ENCODE measurements around the gene AGL.
"Not testable (repeated sequence)": the region's sequence is repeated elsewhere in the genome, so short reads cannot be mapped to it uniquely, and the experiment has no call there.

Gene AGL

GRCh38 chr1:99836171-99837103 is 13.7 kb upstream of the AGL start:
- H3K36me3 Mint-ChIP-seq, H3K4me3 Mint-ChIP-seq, H3K27ac Mint-ChIP-seq, H3K9me3 Mint-ChIP-seq, H3K27me3 Mint-ChIP-seq, H3K4me1 Mint-ChIP-seq: not testable (repeated sequence)

GRCh38 chr1:99840353-99840752 is 9.8 kb upstream of the AGL start:
- H3K27ac Mint-ChIP-seq, H3K36me3 Mint-ChIP-seq, H3K27me3 Mint-ChIP-seq, H3K4me3 Mint-ChIP-seq, H3K9me3 Mint-ChIP-seq, H3K4me1 Mint-ChIP-seq: not testable (repeated sequence)

- Mint-ChIP-seq H3K9me3 (peaks cover 4% of the 10 kb centered on the region), H3K36me3 (peaks cover 2% of the 10 kb centered on the region), H3K27me3 (no peaks in the 10 kb centered on the region), H3K4me1 (peaks cover 4% of the 10 kb centered on the region), H3K27ac (no peak overlapping the region), H3K4me3 (no peak overlapping the region)
These were observed 6.4 kb upstream of the AGL start for GRCh38 chr1:99843760-99844159.

- not testable (repeated sequence) for H3K36me3 Mint-ChIP-seq, H3K27ac Mint-ChIP-seq, H3K4me3 Mint-ChIP-seq, H3K9me3 Mint-ChIP-seq, H3K27me3 Mint-ChIP-seq
- H3K4me1 Mint-ChIP-seq = peaks cover 10% of the 10 kb centered on the region
These were observed 5.0 kb upstream of the AGL start for GRCh38 chr1:99845201-99845600.

GRCh38 chr1:99849413-99849743 is 783 bp upstream of the AGL start:
- H3K9me3 Mint-ChIP-seq = no peaks in the 10 kb centered on the region
- H3K36me3 Mint-ChIP-seq = peaks cover 6% of the 10 kb centered on the region
- H3K4me1 Mint-ChIP-seq = peaks cover 39% of the 10 kb centered on the region
- peak overlapping the region; percentile 95 for H3K4me3 Mint-ChIP-seq
- peak overlapping the region; percentile 95 for H3K27ac Mint-ChIP-seq
- H3K27me3 Mint-ChIP-seq = no peaks in the 10 kb centered on the region

- peak overlapping the region; percentile 95 for H3K4me3 Mint-ChIP-seq
- no peaks in the 10 kb centered on the region for H3K27me3 Mint-ChIP-seq
- H3K36me3 Mint-ChIP-seq = peaks cover 11% of the 10 kb centered on the region
- no peaks in the 10 kb centered on the region for H3K9me3 Mint-ChIP-seq
- peak overlapping the region; percentile 95 for H3K27ac Mint-ChIP-seq
- H3K4me1 Mint-ChIP-seq = peaks cover 39% of the 10 kb centered on the region
These were observed 514 bp downstream of the AGL start for GRCh38 chr1:99850459-99851291.

GRCh38 chr1:99851850-99852454 is 1.8 kb downstream of the AGL start:
- peak overlapping the region; percentile 58 for H3K4me3 Mint-ChIP-seq

GRCh38 chr1:99852648-99853047 is 2.5 kb downstream of the AGL start:
- Mint-ChIP-seq H3K4me3 (no peak overlapping the region), H3K9me3 (no peaks in the 10 kb centered on the region), H3K36me3 (peaks cover 15% of the 10 kb centered on the region), H3K4me1 (peaks cover 39% of the 10 kb centered on the region), H3K27ac (peak overlapping the region; percentile 10), H3K27me3 (no peaks in the 10 kb centered on the region)

More at GRCh38 chr1:99851850-99852454, 1.8 kb downstream of the AGL start:
- H3K9me3 Mint-ChIP-seq = no peaks in the 10 kb centered on the region
- peak overlapping the region; percentile 74 for H3K27ac Mint-ChIP-seq
- no peaks in the 10 kb centered on the region for H3K27me3 Mint-ChIP-seq
- H3K36me3 Mint-ChIP-seq = peaks cover 15% of the 10 kb centered on the region
- H3K4me1 Mint-ChIP-seq = peaks cover 39% of the 10 kb centered on the region

- peaks cover 22% of the 10 kb centered on the region for H3K4me1 Mint-ChIP-seq
- H3K27ac Mint-ChIP-seq = no peak overlapping the region
- H3K4me3 Mint-ChIP-seq = no peak overlapping the region
- H3K27me3 Mint-ChIP-seq = no peaks in the 10 kb centered on the region
- H3K9me3 Mint-ChIP-seq = no peaks in the 10 kb centered on the region
- peaks cover 16% of the 10 kb centered on the region for H3K36me3 Mint-ChIP-seq
These were observed 5.8 kb downstream of the AGL start for GRCh38 chr1:99855914-99856450.

GRCh38 chr1:99857041-99857440 is 6.9 kb downstream of the AGL start:
- not testable (repeated sequence) for H3K27ac Mint-ChIP-seq, H3K9me3 Mint-ChIP-seq, H3K4me3 Mint-ChIP-seq, H3K27me3 Mint-ChIP-seq
- Mint-ChIP-seq H3K36me3 (peaks cover 16% of the 10 kb centered on the region), H3K4me1 (peaks cover 14% of the 10 kb centered on the region)

- Mint-ChIP-seq H3K36me3 (peaks cover 20% of the 10 kb centered on the region), H3K27ac (no peak overlapping the region), H3K27me3 (no peaks in the 10 kb centered on the region), H3K4me1 (peaks cover 4% of the 10 kb centered on the region), H3K9me3 (no peaks in the 10 kb centered on the region), H3K4me3 (no peak overlapping the region)
These were observed 8.1 kb downstream of the AGL start for GRCh38 chr1:99858286-99858685.

- peaks cover 20% of the 10 kb centered on the region for H3K36me3 Mint-ChIP-seq
- H3K9me3 Mint-ChIP-seq = no peaks in the 10 kb centered on the region
- no peak overlapping the region for H3K4me3 Mint-ChIP-seq
- H3K27me3 Mint-ChIP-seq = no peaks in the 10 kb centered on the region
- H3K4me1 Mint-ChIP-seq = peaks cover 3% of the 10 kb centered on the region
- no peak overlapping the region for H3K27ac Mint-ChIP-seq
These were observed 8.7 kb downstream of the AGL start for GRCh38 chr1:99858881-99859280.

- H3K9me3 Mint-ChIP-seq = no peaks in the 10 kb centered on the region
- no peaks in the 10 kb centered on the region for H3K27me3 Mint-ChIP-seq
- no peak overlapping the region for H3K27ac Mint-ChIP-seq
- no peak overlapping the region for H3K4me3 Mint-ChIP-seq
- peaks cover 16% of the 10 kb centered on the region for H3K36me3 Mint-ChIP-seq
- peaks cover 3% of the 10 kb centered on the region for H3K4me1 Mint-ChIP-seq
These were observed 10.5 kb downstream of the AGL start for GRCh38 chr1:99860703-99861102.

GRCh38 chr1:99867682-99868081 is 17.5 kb downstream of the AGL start:
- no peak overlapping the region for H3K4me3 Mint-ChIP-seq
- peaks cover 9% of the 10 kb centered on the region for H3K36me3 Mint-ChIP-seq
- H3K4me1 Mint-ChIP-seq = no peaks in the 10 kb centered on the region
- H3K9me3 Mint-ChIP-seq = no peaks in the 10 kb centered on the region
- H3K27ac Mint-ChIP-seq = no peak overlapping the region
- H3K27me3 Mint-ChIP-seq = no peaks in the 10 kb centered on the region

- Mint-ChIP-seq H3K9me3 (no peaks in the 10 kb centered on the region), H3K27ac (no peak overlapping the region), H3K36me3 (peaks cover 5% of the 10 kb centered on the region), H3K4me3 (no peak overlapping the region), H3K4me1 (no peaks in the 10 kb centered on the region), H3K27me3 (no peaks in the 10 kb centered on the region)
These were observed 19.1 kb downstream of the AGL start for GRCh38 chr1:99869304-99869703.
